B cell (primary cell): ENCODE data around the gene ALDOB. TPM values are rescaled to one million over a fixed set of nuclear protein-coding genes. Genes with fewer than 3 reads are reported as not detected.

Experiments
- ATAC-seq: fragments of 200-7000 bp; cut with Tn5 transposase; one replicate; pipeline ENCODE4 v1.10.0; 2021; ENCODE audit warnings: low read depth, mild to moderate bottlenecking, moderate number of reproducible peaks, moderate library complexity
- CTCF ChIA-PET: fragments of 350-600 bp; sonication (Branson Sonifier 250); formaldehyde crosslinking; loops from one replicate; lab custom pipeline; 2021; ENCODE audit warnings: antibody characterized with exemption, inconsistent platforms; lab: Charles Lee
- POLR2A ChIA-PET: fragments of 350-600 bp; sonication (Branson Sonifier 250); formaldehyde crosslinking; loops from one replicate; lab custom pipeline; 2021; ENCODE audit warnings: antibody characterized with exemption; lab: Charles Lee
- DNase-seq: peaks from one replicate; pipeline ENCODE4 v3.0.0; 2013
- H2AFZ ChIP-seq: 2 replicates; pipeline ENCODE4 v1.6.1; 2012; ENCODE audit warnings: mild to moderate bottlenecking, low read depth, low read length; ENCODE audit not compliant: insufficient read depth, poor library complexity, severe bottlenecking
- H3K27ac ChIP-seq, 2 donors: 1 replicate in 1 of 2; 2 replicates in 1 of 2; pipeline ENCODE4 v1.5.1; 2012 to 2013; ENCODE audit warnings: low read length in 2 of 2, mild to moderate bottlenecking in 2 of 2, moderate library complexity in 1 of 2
- H3K27me3 ChIP-seq, 4 experiments: fragments of 200-600 bp in 1 of 4; sonication (generic) in 1 of 4; replicated peaks in 1 of 4; 1 replicate in 2 of 4; 2 replicates in 2 of 4; pipeline versions ENCODE4 v1.6.1 to v1.7.0; 2013 to 2016; ENCODE audit warnings: low read length in 3 of 4, mild to moderate bottlenecking in 2 of 4, mixed read lengths in 1 of 4, moderate library complexity in 1 of 4; ENCODE audit not compliant: insufficient read depth in 4 of 4, control insufficient read depth in 3 of 4; ENCODE audit errors: control extremely low read depth in 1 of 4
- H3K36me3 ChIP-seq, 2 experiments: replicated peaks in 1 of 2; 1 replicate in 1 of 2; 2 replicates in 1 of 2; pipeline versions ENCODE4 v1.6.1 to v1.7.1; 2013; ENCODE audit warnings: low read length in 1 of 2; ENCODE audit not compliant: insufficient read depth in 2 of 2, control insufficient read depth in 1 of 2; ENCODE audit errors: control extremely low read depth in 1 of 2, extremely low read depth in 1 of 2
- H3K4me1 ChIP-seq, 2 donors: fragments of 200-600 bp in 1 of 2; sonication (generic) in 1 of 2; 1 replicate in 1 of 2; 2 replicates in 1 of 2; pipeline versions ENCODE4 v1.5.1 to v1.6.1; 2013 to 2017; ENCODE audit warnings: low read length in 2 of 2; ENCODE audit not compliant: control insufficient read depth in 2 of 2, insufficient read depth in 2 of 2
- H3K4me2 ChIP-seq: replicated peaks from 2 replicates; pipeline ENCODE3; 2012; ENCODE audit warnings: mild to moderate bottlenecking, low read depth, low read length; ENCODE audit not compliant: poor library complexity, severe bottlenecking
- H3K4me3 ChIP-seq, 5 experiments: fragments of 200-600 bp in 1 of 5; sonication (generic) in 1 of 5; 1 replicate in 3 of 5; 2 replicates in 2 of 5; pipeline versions ENCODE4 v1.5.1 to v1.7.0; 2011 to 2016; ENCODE audit warnings: low read length in 4 of 5, mild to moderate bottlenecking in 4 of 5, low read depth in 2 of 5, control low read depth in 1 of 5, moderate library complexity in 1 of 5; ENCODE audit not compliant: insufficient read depth in 1 of 5; ENCODE audit errors: control extremely low read depth in 1 of 5, extremely low read depth in 1 of 5
- H3K79me2 ChIP-seq: fragments of 200-600 bp; sonication (generic); one replicate; pipeline ENCODE4 v1.6.0; 2016; ENCODE audit warnings: low read length; ENCODE audit not compliant: control insufficient read depth, insufficient read depth
- H3K9ac ChIP-seq: fragments of 200-600 bp; sonication (generic); 2 replicates; pipeline ENCODE4 v1.6.1; 2017; ENCODE audit warnings: mild to moderate bottlenecking, low read length, moderate library complexity
- H3K9me3 ChIP-seq, 3 donors: one replicate each; pipeline versions ENCODE4 v1.6.1 to v1.7.1; 2013; ENCODE audit warnings: low read length in 2 of 3; ENCODE audit not compliant: control insufficient read depth in 2 of 3, insufficient read depth in 1 of 3; ENCODE audit errors: control extremely low read depth in 1 of 3
- H4K20me1 ChIP-seq: 2 replicates; pipeline ENCODE4 v1.6.0; 2012; ENCODE audit warnings: mild to moderate bottlenecking, low read length; ENCODE audit not compliant: insufficient read depth, control insufficient read depth, poor library complexity, severe bottlenecking
- H3K27ac Mint-ChIP-seq: one replicate; pipeline ENCODE4 v1.8.0; 2021; ENCODE audit warnings: mixed read lengths
- H3K27me3 Mint-ChIP-seq: one replicate; pipeline ENCODE4 v1.8.0; 2021; ENCODE audit warnings: mixed read lengths
- H3K4me1 Mint-ChIP-seq: one replicate; pipeline ENCODE4 v1.8.0; 2021; ENCODE audit warnings: mixed read lengths
- H3K4me3 Mint-ChIP-seq: one replicate; pipeline ENCODE4 v1.8.0; 2021; ENCODE audit warnings: mixed read lengths
- H3K9me3 Mint-ChIP-seq: one replicate; pipeline ENCODE4 v1.8.0; 2022; ENCODE audit warnings: mixed read lengths; ENCODE audit not compliant: insufficient read depth
- EZH2 ChIP-seq: IDR thresholded peaks from 2 replicates; pipeline ENCODE4 v1.6.1; 2012; ENCODE audit warnings: borderline replicate concordance, low read depth, mild to moderate bottlenecking, moderate library complexity, low read length; ENCODE audit not compliant: insufficient read depth, poor library complexity, severe bottlenecking
- WGBS: methylation state at CpG from one replicate; pipeline ENCODE4 v1.1.5; 2013; ENCODE audit warnings: missing lambda C conversion rate; ENCODE audit not compliant: insufficient coverage; 5-methylcytosine and 5-hydroxymethylcytosine counted together
- intact Hi-C: fragments of 100-400 bp; cut with micrococcal nuclease; formaldehyde crosslinking; loops from one replicate; pipeline ENCODE4 v1.10.0; 2022
- polyA plus RNA-seq: library from polyadenylated mRNA; depleted of rRNA; stranded (reverse); fragments of >200 nt; gene quantifications from 2 replicates; pipeline ENCODE4 v1.2.3, GENCODE V29; 2012
- total RNA-seq, 2 donors: library from RNA; stranded (reverse); fragments of 120-200 nt in 1 of 2; gene quantifications; 1 replicate in 1 of 2; 2 replicates in 1 of 2; pipeline versions ENCODE4 v1.2.3 to v1.2.4, GENCODE V29; 2013 to 2022
- TF ChIP-seq, protein P1 (sequence below): fragments of 200-600 bp; IDR thresholded peaks from one replicate; pipeline ENCODE4 v1.8.0; 2022; ENCODE audit warnings: antibody characterized with exemption, mild to moderate bottlenecking

The ALDOB gene
- total and polyA plus RNA-seq, 2 donors (not counting 1 experiment from before 2014, with no cell fraction given): not detected

DNA sequence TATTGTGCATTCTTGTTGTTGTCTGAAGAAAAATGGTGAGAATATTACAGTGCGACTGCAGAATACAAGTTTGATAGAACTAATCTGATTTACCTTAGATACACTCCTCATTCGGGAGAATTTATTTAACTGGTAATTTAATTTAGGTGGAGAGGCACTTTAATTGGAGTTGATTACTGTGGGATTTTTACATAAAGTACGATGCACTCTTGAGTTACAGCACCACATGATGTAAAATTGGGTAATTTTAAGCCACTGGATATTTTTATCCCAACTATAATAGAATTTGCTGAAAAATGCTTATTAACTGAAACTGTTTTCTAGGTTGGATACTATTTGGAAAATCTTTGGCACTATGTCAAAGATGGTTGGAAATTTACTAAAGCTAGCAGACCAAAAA is 35.4 kb upstream of the ALDOB start:
- intact Hi-C loops: no loop called here
- no peak overlapping the region for H3K4me3 ChIP-seq
- H3K4me3 Mint-ChIP-seq: no peak overlapping the region
- no peaks in the 10 kb centered on the region for H4K20me1 ChIP-seq
- no peaks in the 10 kb centered on the region for H3K9me3 Mint-ChIP-seq
- no peak overlapping the region for H3K9ac ChIP-seq
- no peak for ATAC-seq
- no peak overlapping the region for H3K4me2 ChIP-seq
- ChIA-PET CTCF (interaction anchor here (1.1 kb wide), 1 partner anchor 12 kb away, joined by 3 read pairs; no protein-coding TSS in a partner anchor), POLR2A (interaction anchor here (0.7 kb wide), 1 partner anchor 62 kb away, joined by 3 read pairs; no protein-coding TSS in a partner anchor)
- no peak for DNase-seq
- no peak overlapping the region for H3K27ac Mint-ChIP-seq
- H3K79me2 ChIP-seq: no peaks in the 10 kb centered on the region
- H3K4me1 ChIP-seq: no peaks in the 10 kb centered on the region
- no CpG with 5 or more reads among the region's 3 CpGs for WGBS
- H3K4me1 Mint-ChIP-seq: no peaks in the 10 kb centered on the region
- H3K27me3 Mint-ChIP-seq: peaks cover 39% of the 10 kb centered on the region
- H2AFZ ChIP-seq: no peak overlapping the region
- H3K36me3 ChIP-seq: no peaks in the 10 kb centered on the region
- H3K9me3 ChIP-seq: no peaks in the 10 kb centered on the region
- H3K27ac ChIP-seq: no peak overlapping the region
- TF ChIP-seq, protein P1, sequence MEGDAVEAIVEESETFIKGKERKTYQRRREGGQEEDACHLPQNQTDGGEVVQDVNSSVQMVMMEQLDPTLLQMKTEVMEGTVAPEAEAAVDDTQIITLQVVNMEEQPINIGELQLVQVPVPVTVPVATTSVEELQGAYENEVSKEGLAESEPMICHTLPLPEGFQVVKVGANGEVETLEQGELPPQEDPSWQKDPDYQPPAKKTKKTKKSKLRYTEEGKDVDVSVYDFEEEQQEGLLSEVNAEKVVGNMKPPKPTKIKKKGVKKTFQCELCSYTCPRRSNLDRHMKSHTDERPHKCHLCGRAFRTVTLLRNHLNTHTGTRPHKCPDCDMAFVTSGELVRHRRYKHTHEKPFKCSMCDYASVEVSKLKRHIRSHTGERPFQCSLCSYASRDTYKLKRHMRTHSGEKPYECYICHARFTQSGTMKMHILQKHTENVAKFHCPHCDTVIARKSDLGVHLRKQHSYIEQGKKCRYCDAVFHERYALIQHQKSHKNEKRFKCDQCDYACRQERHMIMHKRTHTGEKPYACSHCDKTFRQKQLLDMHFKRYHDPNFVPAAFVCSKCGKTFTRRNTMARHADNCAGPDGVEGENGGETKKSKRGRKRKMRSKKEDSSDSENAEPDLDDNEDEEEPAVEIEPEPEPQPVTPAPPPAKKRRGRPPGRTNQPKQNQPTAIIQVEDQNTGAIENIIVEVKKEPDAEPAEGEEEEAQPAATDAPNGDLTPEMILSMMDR: no peak
- TF ChIP-seq EZH2: no peak
- peaks cover 0 to 11% (median 7%) of the 10 kb centered on the region in 4 experiments for H3K27me3 ChIP-seq

DNA sequence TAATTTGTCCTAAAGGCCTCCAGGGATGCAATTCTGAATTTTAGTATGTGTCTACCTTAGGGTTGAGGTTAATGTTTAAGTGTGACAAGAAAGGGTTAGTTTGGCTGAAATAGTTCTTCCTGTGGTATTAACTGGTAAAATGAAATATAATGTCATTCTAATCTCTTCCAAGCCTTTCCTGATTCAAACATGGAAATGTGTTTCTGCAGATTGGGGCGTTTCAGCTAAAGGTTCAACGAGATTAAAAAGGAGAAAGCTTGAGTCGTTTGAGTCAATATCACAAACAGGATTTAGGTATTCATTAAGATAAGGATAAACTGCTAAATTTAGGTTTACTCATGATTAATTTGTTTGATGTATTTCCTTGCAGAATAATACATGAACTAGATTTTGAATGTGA is 34.4 kb upstream of the ALDOB start:
- no peaks in the 10 kb centered on the region for H3K9me3 ChIP-seq
- no peak overlapping the region for H3K4me3 Mint-ChIP-seq
- H3K27me3 Mint-ChIP-seq: peaks cover 43% of the 10 kb centered on the region
- no peak overlapping the region for H3K9ac ChIP-seq
- intact Hi-C loops: no loop called here
- H2AFZ ChIP-seq: no peak overlapping the region
- no peak overlapping the region for H3K4me3 ChIP-seq
- H3K4me1 Mint-ChIP-seq: no peaks in the 10 kb centered on the region
- peaks cover 0 to 15% (median 12%) of the 10 kb centered on the region in 4 experiments for H3K27me3 ChIP-seq
- ChIA-PET POLR2A (no interaction called here), CTCF (interaction anchor here (1.1 kb wide), 1 partner anchor 11 kb away, joined by 3 read pairs; no protein-coding TSS in a partner anchor)
- WGBS: 30% methylated on average over 2 of the region's 3 CpGs
- no peak overlapping the region for H3K4me2 ChIP-seq
- H3K79me2 ChIP-seq: no peaks in the 10 kb centered on the region
- no peak for ATAC-seq
- no peak overlapping the region for H3K27ac Mint-ChIP-seq
- no peak for DNase-seq
- no peaks in the 10 kb centered on the region for H3K4me1 ChIP-seq
- H3K27ac ChIP-seq: no peak overlapping the region
- no peaks in the 10 kb centered on the region for H3K36me3 ChIP-seq
- no peaks in the 10 kb centered on the region for H4K20me1 ChIP-seq
- H3K9me3 Mint-ChIP-seq: no peaks in the 10 kb centered on the region
- TF ChIP-seq, protein P1: no peak
